HepG2 (cell line): ENCODE data around the gene SLITRK5. TPM values are rescaled to one million over a fixed set of nuclear protein-coding genes. Genes with fewer than 3 reads are reported as not detected.

Source experiments
- ATAC-seq: fragments of 200-7000 bp; cut with Tn5 transposase; 3 replicates; pipeline ENCODE4 v1.9.1; 2020; ENCODE audit warnings: mild to moderate bottlenecking, moderate library complexity
- BruUV-seq: library from RNA; stranded (reverse); fragments of 400-500 nt; replicated peaks from 2 replicates; lab custom pipeline; 2021; lab: Mats Ljungman, UMichigan
- CTCF ChIA-PET: fragments of 300-600 bp; formaldehyde crosslinking; extraction: SDS; loops from one replicate; lab custom pipeline; 2021; ENCODE audit warnings: low total read pairs, inconsistent platforms, low intra/inter-chr PET ratio; lab: Yijun Ruan, JAX
- POLR2A ChIA-PET: fragments of 350-600 bp; sonication (Branson Sonifier 250); formaldehyde crosslinking; loops from one replicate; lab custom pipeline; 2020; ENCODE audit warnings: antibody characterized with exemption, inconsistent platforms; lab: Yijun Ruan, JAX
- DNase-seq: peaks from one replicate; pipeline ENCODE4 v3.0.0-alpha.2; 2015; ENCODE audit warnings: low spot score
- FAIRE-seq: peaks from 3 replicates; lab custom pipeline; 2011; peaks lifted over from hg19 to GRCh38; lab: Jason Lieb, UNC
- H2AFZ ChIP-seq: one replicate; pipeline ENCODE4 v1.6.1; 2011; ENCODE audit warnings: low read length, inconsistent platforms
- H3K27ac ChIP-seq: fragments of 300-600 bp; 3 replicates; pipeline ENCODE4 v1.8.0; 2011; ENCODE audit warnings: mixed run types, mild to moderate bottlenecking, mixed read lengths, low read length, inconsistent platforms; ENCODE audit not compliant: insufficient read depth; ENCODE audit errors: extremely low read length
- H3K27me3 ChIP-seq, 2 experiments: fragments of 200-600 bp in 1 of 2; 2 replicates in 1 of 2; 3 replicates in 1 of 2; pipeline versions ENCODE4 v1.6.0 to v1.8.0; 2011; ENCODE audit warnings: low read length in 2 of 2, mild to moderate bottlenecking in 2 of 2, moderate library complexity in 2 of 2, inconsistent platforms in 1 of 2; ENCODE audit not compliant: insufficient read depth in 2 of 2, control insufficient read depth in 1 of 2
- H3K36me3 ChIP-seq, 2 experiments: fragments of 200-600 bp in 1 of 2; replicated peaks in 1 of 2; 2 replicates in 1 of 2; 3 replicates in 1 of 2; pipeline versions ENCODE4 v1.5.1 to v1.8.0; 2011; ENCODE audit warnings: low read length in 2 of 2, inconsistent platforms in 1 of 2; ENCODE audit not compliant: insufficient read depth in 2 of 2, control insufficient read depth in 1 of 2
- H3K4me1 ChIP-seq: 2 replicates; pipeline ENCODE4 v1.5.1; 2012; ENCODE audit warnings: low read length, inconsistent platforms; ENCODE audit not compliant: insufficient read depth
- H3K4me2 ChIP-seq: 2 replicates; pipeline ENCODE4 v1.6.0; 2011; ENCODE audit warnings: low read depth, low read length, inconsistent platforms
- H3K4me3 ChIP-seq, 3 experiments: fragments of 200-600 bp in 1 of 3; sonication (generic), shearing (Covaris generic) in 1 of 3; replicated peaks in 1 of 3; 2 replicates each; pipeline ENCODE4 v1.5.1; 2011 to 2016; ENCODE audit warnings: low read length in 3 of 3, inconsistent platforms in 2 of 3, low read depth in 2 of 3, mild to moderate bottlenecking in 2 of 3, control low read depth in 1 of 3, mixed read lengths in 1 of 3; ENCODE audit not compliant: insufficient read depth in 1 of 3
- H3K79me2 ChIP-seq: one replicate; pipeline ENCODE4 v1.6.1; 2011; ENCODE audit warnings: low read length, inconsistent platforms; ENCODE audit not compliant: insufficient read depth
- H3K9ac ChIP-seq: 2 replicates; pipeline ENCODE4 v1.6.0; 2011; ENCODE audit warnings: mild to moderate bottlenecking, low read depth, low read length, inconsistent platforms; ENCODE audit not compliant: insufficient read depth
- H3K9me3 ChIP-seq: 2 replicates; pipeline ENCODE4 v1.5.1; 2012; ENCODE audit warnings: mild to moderate bottlenecking, low read length
- H4K20me1 ChIP-seq: 2 replicates; pipeline ENCODE4 v1.6.0; 2011; ENCODE audit warnings: inconsistent platforms, mild to moderate bottlenecking, low read length, moderate library complexity; ENCODE audit not compliant: insufficient read depth
- MAFF ChIP-seq: IDR thresholded peaks from 2 replicates; pipeline ENCODE4 v1.6.1; 2011; ENCODE audit warnings: low read depth, low read length, improper control_type of control experiment
- MAFK ChIP-seq, 2 experiments: IDR thresholded peaks in 1 of 2; conservative IDR thresholded peaks in 1 of 2; 2 replicates each; pipeline ENCODE4 v1.6.1; 2011; ENCODE audit warnings: improper control_type of control experiment in 2 of 2, low read length in 2 of 2
- MEIS1 ChIP-seq: sonication (generic); formaldehyde crosslinking; IDR thresholded peaks from 2 replicates; pipeline ENCODE4 v1.9.0; 2021; ENCODE audit warnings: mild to moderate bottlenecking, missing genetic modification reagents, moderate library complexity, borderline replicate concordance
- MZF1 ChIP-seq: sonication (generic); formaldehyde crosslinking; IDR thresholded peaks from 2 replicates; pipeline ENCODE4 v1.8.1; 2023; ENCODE audit warnings: mild to moderate bottlenecking, missing genetic modification reagents, borderline replicate concordance
- NFYB ChIP-seq: sonication (generic); formaldehyde crosslinking; IDR thresholded peaks from 2 replicates; pipeline ENCODE4 v1.4.0; 2020; ENCODE audit warnings: missing genetic modification reagents
- ZNF430 ChIP-seq: sonication (generic); formaldehyde crosslinking; IDR thresholded peaks from 2 replicates; pipeline ENCODE4 v1.9.0; 2021; ENCODE audit warnings: mild to moderate bottlenecking, missing genetic modification reagents
- ZNF629 ChIP-seq: sonication (generic); formaldehyde crosslinking; conservative IDR thresholded peaks from 2 replicates; pipeline ENCODE4 v1.5.0; 2020; ENCODE audit warnings: missing genetic modification reagents
- WGBS: methylation state at CpG from one replicate; pipeline ENCODE4 v1.1.6; 2017; ENCODE audit warnings: low lambda C conversion rate; 5-methylcytosine and 5-hydroxymethylcytosine counted together
- in situ Hi-C: cut with HindIII; loops from 2 replicates; pipeline ENCODE4 v1.10.0; 2017; ENCODE audit warnings: low pct_unique_long_range_greater_than_20kb; ENCODE audit not compliant: extremely low pct_ligation_motif_present
- intact Hi-C: fragments of 100-400 bp; cut with micrococcal nuclease; formaldehyde crosslinking; loops from one replicate; pipeline ENCODE4 v1.10.0; 2022; ENCODE audit not compliant: unreplicated experiment
- polyA plus RNA-seq, 8 experiments: library from polyadenylated mRNA; depleted of rRNA in 3 of 8; stranded (reverse) in 7 of 8; unstranded in 1 of 8; fragments of >200 nt; fragmentation: Illumina TruSeq in 4 of 8; extraction: Trizol in 4 of 8; gene quantifications; 2 replicates each; pipeline versions ENCODE4 v1.2.1 to v1.2.3, GENCODE V29; 2011 to 2016; ENCODE audit warnings: low read depth in 4 of 8, missing spikeins in 1 of 8, mixed read lengths in 1 of 8; ENCODE audit not compliant: insufficient read depth in 1 of 8
- total RNA-seq, 5 experiments: library from RNA; depleted of rRNA; stranded (reverse); fragments of >200 nt; fragmentation: Illumina TruSeq; extraction: Trizol; gene quantifications; 2 replicates each; pipeline ENCODE4 v1.2.3, GENCODE V29; 2016; ENCODE audit warnings: low read depth in 1 of 5
- TF ChIP-seq, protein P1 (sequence below): sonication (generic); formaldehyde crosslinking; IDR thresholded peaks from 2 replicates; pipeline ENCODE4 v1.4.0; 2020; ENCODE audit warnings: mild to moderate bottlenecking, missing genetic modification reagents, borderline replicate concordance
- TF ChIP-seq, protein P2 (sequence below): sonication (generic); formaldehyde crosslinking; IDR thresholded peaks from 2 replicates; pipeline ENCODE4 v1.4.0; 2020; ENCODE audit warnings: missing genetic modification reagents

Gene SLITRK5
- total and polyA plus RNA-seq, 2 of the 13 experiments (the other 11 are each of a cell fraction or from before 2014, with no cell fraction given), result not detected

DNA sequence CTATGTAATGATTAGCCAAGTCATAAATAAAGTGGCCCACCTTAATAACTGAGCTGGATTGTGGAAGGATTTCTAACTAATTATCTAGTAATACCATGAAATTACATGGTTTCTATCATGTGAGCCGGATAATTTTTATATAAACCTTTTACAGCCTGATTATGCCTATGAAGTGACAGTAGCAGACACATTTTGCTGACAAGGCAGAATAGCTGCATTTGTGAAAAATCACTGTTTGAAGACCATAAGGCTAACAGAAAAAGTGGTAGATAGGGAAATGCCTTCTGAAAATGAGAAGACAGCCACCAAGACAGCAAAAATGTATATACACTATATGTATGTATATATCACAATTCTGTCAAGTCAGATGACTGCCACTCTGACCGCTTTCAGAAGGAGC lies 27.1 kb downstream of the SLITRK5 start:
- Histone ChIP-seq H3K27me3 (no peaks in the 10 kb centered on the region), H3K9ac (no peak overlapping the region), H3K36me3 (no peaks in the 10 kb centered on the region), H3K4me1 (no peaks in the 10 kb centered on the region), H2AFZ (no peak overlapping the region), H3K4me3 (no peak overlapping the region), H3K9me3 (no peaks in the 10 kb centered on the region), H3K79me2 (no peaks in the 10 kb centered on the region), H3K4me2 (no peak overlapping the region), H3K27ac (no peak overlapping the region), H4K20me1 (no peaks in the 10 kb centered on the region)
- in situ Hi-C loops (no loop called here), intact Hi-C loops (no loop called here)
- DNase-seq, result no peak
- CTCF ChIA-PET, result no interaction called here
- no TSS peak for BruUV-seq
- POLR2A ChIA-PET, result no interaction called here
- 2% methylated on average over 2 of the region's 2 CpGs for WGBS
- no peak for ATAC-seq
- TF ChIP-seq MZF1 (CRISPR knock-in tag) (no peak), MEIS1 (CRISPR knock-in tag) (no peak), ZNF430 (CRISPR knock-in tag) (no peak), ZNF629 (CRISPR knock-in tag) (no peak), MAFF (peak; percentile 98), NFYB (CRISPR knock-in tag) (no peak), MAFK (conservative IDR thresholded peaks at IDR 0.05 in 1 of 2, IDR thresholded peaks at IDR 0.05 in 1 of 2; ENCODE audit: low read length in 2 of 2) (peak; percentile 97 to 99)
- TF ChIP-seq, protein P1, sequence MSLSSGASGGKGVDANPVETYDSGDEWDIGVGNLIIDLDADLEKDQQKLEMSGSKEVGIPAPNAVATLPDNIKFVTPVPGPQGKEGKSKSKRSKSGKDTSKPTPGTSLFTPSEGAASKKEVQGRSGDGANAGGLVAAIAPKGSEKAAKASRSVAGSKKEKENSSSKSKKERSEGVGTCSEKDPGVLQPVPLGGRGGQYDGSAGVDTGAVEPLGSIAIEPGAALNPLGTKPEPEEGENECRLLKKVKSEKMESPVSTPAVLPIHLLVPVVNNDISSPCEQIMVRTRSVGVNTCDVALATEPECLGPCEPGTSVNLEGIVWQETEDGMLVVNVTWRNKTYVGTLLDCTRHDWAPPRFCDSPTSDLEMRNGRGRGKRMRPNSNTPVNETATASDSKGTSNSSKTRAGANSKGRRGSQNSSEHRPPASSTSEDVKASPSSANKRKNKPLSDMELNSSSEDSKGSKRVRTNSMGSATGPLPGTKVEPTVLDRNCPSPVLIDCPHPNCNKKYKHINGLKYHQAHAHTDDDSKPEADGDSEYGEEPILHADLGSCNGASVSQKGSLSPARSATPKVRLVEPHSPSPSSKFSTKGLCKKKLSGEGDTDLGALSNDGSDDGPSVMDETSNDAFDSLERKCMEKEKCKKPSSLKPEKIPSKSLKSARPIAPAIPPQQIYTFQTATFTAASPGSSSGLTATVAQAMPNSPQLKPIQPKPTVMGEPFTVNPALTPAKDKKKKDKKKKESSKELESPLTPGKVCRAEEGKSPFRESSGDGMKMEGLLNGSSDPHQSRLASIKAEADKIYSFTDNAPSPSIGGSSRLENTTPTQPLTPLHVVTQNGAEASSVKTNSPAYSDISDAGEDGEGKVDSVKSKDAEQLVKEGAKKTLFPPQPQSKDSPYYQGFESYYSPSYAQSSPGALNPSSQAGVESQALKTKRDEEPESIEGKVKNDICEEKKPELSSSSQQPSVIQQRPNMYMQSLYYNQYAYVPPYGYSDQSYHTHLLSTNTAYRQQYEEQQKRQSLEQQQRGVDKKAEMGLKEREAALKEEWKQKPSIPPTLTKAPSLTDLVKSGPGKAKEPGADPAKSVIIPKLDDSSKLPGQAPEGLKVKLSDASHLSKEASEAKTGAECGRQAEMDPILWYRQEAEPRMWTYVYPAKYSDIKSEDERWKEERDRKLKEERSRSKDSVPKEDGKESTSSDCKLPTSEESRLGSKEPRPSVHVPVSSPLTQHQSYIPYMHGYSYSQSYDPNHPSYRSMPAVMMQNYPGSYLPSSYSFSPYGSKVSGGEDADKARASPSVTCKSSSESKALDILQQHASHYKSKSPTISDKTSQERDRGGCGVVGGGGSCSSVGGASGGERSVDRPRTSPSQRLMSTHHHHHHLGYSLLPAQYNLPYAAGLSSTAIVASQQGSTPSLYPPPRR (CRISPR knock-in tag), result no peak
- TF ChIP-seq, protein P2, sequence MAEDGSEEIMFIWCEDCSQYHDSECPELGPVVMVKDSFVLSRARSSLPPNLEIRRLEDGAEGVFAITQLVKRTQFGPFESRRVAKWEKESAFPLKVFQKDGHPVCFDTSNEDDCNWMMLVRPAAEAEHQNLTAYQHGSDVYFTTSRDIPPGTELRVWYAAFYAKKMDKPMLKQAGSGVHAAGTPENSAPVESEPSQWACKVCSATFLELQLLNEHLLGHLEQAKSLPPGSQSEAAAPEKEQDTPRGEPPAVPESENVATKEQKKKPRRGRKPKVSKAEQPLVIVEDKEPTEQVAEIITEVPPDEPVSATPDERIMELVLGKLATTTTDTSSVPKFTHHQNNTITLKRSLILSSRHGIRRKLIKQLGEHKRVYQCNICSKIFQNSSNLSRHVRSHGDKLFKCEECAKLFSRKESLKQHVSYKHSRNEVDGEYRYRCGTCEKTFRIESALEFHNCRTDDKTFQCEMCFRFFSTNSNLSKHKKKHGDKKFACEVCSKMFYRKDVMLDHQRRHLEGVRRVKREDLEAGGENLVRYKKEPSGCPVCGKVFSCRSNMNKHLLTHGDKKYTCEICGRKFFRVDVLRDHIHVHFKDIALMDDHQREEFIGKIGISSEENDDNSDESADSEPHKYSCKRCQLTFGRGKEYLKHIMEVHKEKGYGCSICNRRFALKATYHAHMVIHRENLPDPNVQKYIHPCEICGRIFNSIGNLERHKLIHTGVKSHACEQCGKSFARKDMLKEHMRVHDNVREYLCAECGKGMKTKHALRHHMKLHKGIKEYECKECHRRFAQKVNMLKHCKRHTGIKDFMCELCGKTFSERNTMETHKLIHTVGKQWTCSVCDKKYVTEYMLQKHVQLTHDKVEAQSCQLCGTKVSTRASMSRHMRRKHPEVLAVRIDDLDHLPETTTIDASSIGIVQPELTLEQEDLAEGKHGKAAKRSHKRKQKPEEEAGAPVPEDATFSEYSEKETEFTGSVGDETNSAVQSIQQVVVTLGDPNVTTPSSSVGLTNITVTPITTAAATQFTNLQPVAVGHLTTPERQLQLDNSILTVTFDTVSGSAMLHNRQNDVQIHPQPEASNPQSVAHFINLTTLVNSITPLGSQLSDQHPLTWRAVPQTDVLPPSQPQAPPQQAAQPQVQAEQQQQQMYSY (CRISPR knock-in tag), result no peak
- FAIRE-seq, result no peak
